ENCODE data around the gene RNF213.

RNF213 gene

DNA sequence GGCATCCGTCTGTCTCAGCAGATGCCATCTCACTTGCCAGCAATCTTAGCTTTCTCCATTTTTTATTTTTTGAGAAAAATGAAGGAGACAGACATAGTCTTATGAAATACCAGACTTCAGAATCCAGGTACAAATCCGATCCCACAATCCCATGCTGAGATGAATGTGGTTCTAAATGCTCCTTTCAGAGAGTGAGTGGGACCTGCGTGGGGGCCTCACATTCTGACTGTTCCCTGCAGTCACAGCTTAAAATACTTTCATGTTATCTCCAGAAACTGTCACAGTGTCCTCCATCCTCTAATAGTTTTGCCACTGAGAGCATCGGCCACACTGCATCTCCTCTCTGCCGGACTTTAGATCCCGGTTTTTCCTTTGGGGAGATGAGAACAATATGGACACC lies 119.4 kb downstream of the RNF213 start:
- Histone ChIP-seq H4K20me1 (ENCODE audit: insufficient read depth, low read length) (peaks cover 4% of the 10 kb centered on the region; the same call in 1 of the 2 replicates), H3K9ac (ENCODE audit: low read length) (no peak overlapping the region), H3K27ac (ENCODE audit: low read length) (no peak overlapping the region), H3K36me3 (replicated peaks; ENCODE audit: low read depth, low read length) (peaks cover 92% of the 10 kb centered on the region), H3K4me1 (ENCODE audit: low read length) (no peaks in the 10 kb centered on the region), H3K79me2 (ENCODE audit: low read length) (no peaks in the 10 kb centered on the region), H2AFZ (ENCODE audit: low read depth, low read length) (no peak overlapping the region), H3K4me2 (ENCODE audit: low read length) (no peak overlapping the region), H3K27me3 (ENCODE audit: low read depth, low read length) (no peaks in the 10 kb centered on the region), H3K9me3 (ENCODE audit: insufficient read depth, low read length) (no peaks in the 10 kb centered on the region), H3K4me3 (ENCODE audit: low read length) (no peak overlapping the region)
- TF ChIP-seq, protein P1, sequence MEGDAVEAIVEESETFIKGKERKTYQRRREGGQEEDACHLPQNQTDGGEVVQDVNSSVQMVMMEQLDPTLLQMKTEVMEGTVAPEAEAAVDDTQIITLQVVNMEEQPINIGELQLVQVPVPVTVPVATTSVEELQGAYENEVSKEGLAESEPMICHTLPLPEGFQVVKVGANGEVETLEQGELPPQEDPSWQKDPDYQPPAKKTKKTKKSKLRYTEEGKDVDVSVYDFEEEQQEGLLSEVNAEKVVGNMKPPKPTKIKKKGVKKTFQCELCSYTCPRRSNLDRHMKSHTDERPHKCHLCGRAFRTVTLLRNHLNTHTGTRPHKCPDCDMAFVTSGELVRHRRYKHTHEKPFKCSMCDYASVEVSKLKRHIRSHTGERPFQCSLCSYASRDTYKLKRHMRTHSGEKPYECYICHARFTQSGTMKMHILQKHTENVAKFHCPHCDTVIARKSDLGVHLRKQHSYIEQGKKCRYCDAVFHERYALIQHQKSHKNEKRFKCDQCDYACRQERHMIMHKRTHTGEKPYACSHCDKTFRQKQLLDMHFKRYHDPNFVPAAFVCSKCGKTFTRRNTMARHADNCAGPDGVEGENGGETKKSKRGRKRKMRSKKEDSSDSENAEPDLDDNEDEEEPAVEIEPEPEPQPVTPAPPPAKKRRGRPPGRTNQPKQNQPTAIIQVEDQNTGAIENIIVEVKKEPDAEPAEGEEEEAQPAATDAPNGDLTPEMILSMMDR (IDR thresholded peaks at IDR 0.05; ENCODE audit: low read depth, low read length) = no peak
- TF ChIP-seq EZH2phosphoT487 (IDR thresholded peaks at IDR 0.05; ENCODE audit: low read depth) = no peak

DNA sequence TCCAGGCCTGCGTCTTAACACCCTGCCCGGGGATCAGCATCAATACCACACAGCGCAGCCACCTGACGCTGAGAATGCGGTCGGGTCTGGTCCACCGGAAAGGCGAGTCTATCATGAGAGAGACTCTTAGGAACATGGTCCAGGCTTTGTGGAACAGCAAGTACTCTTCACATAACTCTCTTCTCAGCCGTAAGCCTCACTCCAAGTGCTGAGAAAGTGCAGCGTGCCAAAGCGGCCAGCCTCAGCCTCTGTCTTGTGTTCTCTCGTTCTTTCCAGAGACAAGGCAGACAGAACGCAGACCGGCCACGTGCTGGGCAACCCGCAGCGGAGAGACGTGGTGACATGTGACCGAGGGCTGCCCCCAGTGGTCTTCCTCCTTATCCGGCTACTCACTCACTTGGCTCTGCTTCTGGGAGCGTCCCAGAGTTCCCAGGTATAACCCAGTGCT lies 119.9 kb downstream of the RNF213 start:
- H3K27ac ChIP-seq (ENCODE audit: low read length) = no peak overlapping the region
- H3K9me3 ChIP-seq (ENCODE audit: insufficient read depth, low read length) = no peaks in the 10 kb centered on the region
- H3K4me3 ChIP-seq (ENCODE audit: low read length) = no peak overlapping the region
- H4K20me1 ChIP-seq (ENCODE audit: insufficient read depth, low read length) = peaks cover 4% of the 10 kb centered on the region; the same call in 1 of the 2 replicates
- no peaks in the 10 kb centered on the region for H3K79me2 ChIP-seq (ENCODE audit: low read length)
- H3K9ac ChIP-seq (ENCODE audit: low read length) = no peak overlapping the region
- H2AFZ ChIP-seq (ENCODE audit: low read depth, low read length) = no peak overlapping the region
- TF ChIP-seq, protein P1 (IDR thresholded peaks at IDR 0.05; ENCODE audit: low read depth, low read length) = no peak
- no peak for TF ChIP-seq EZH2phosphoT487 (IDR thresholded peaks at IDR 0.05; ENCODE audit: low read depth)
- H3K4me2 ChIP-seq (ENCODE audit: low read length) = no peak overlapping the region
- no peaks in the 10 kb centered on the region for H3K4me1 ChIP-seq (ENCODE audit: low read length)
- peaks cover 95% of the 10 kb centered on the region for H3K36me3 ChIP-seq (replicated peaks; ENCODE audit: low read depth, low read length)
- no peaks in the 10 kb centered on the region for H3K27me3 ChIP-seq (ENCODE audit: low read depth, low read length)

DNA sequence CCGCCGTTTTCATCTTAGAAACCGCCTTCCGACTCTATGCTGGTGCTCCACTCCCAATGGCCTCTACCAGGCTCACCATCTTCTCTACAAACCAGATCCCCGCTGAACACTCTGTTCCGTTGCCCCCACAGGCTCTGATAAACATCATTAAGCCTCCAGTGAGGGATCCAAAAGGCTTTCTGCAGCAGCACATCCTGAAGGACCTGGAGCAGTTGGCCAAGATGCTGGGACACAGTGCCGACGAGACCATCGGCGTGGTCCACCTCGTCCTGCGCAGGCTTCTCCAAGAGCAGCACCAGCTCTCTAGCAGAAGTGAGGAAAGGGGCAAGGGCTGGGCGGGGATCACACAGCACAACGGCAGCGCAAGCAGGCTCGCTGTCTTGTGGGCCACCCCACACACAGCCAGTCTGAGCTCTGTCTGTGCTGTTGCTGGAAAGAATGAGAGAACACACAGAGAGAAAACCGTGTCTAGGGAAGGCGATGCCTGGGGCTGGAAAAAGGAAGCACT lies 120.8 kb downstream of the RNF213 start:
- no peak overlapping the region for H3K9ac ChIP-seq (ENCODE audit: low read length)
- H3K27ac ChIP-seq (ENCODE audit: low read length) = no peak overlapping the region
- H3K4me3 ChIP-seq (ENCODE audit: low read length) = no peak overlapping the region
- H3K79me2 ChIP-seq (ENCODE audit: low read length) = no peaks in the 10 kb centered on the region
- no peak overlapping the region for H3K4me2 ChIP-seq (ENCODE audit: low read length)
- TF ChIP-seq, protein P1 (IDR thresholded peaks at IDR 0.05; ENCODE audit: low read depth, low read length) = no peak
- no peak for TF ChIP-seq EZH2phosphoT487 (IDR thresholded peaks at IDR 0.05; ENCODE audit: low read depth)
- H3K9me3 ChIP-seq (ENCODE audit: insufficient read depth, low read length) = no peaks in the 10 kb centered on the region
- H3K27me3 ChIP-seq (ENCODE audit: low read depth, low read length) = no peaks in the 10 kb centered on the region
- no peak overlapping the region for H2AFZ ChIP-seq (ENCODE audit: low read depth, low read length)
- H4K20me1 ChIP-seq (ENCODE audit: insufficient read depth, low read length) = peaks cover 4% of the 10 kb centered on the region; the same call in 1 of the 2 replicates
- H3K36me3 ChIP-seq (replicated peaks; ENCODE audit: low read depth, low read length) = peaks cover 95% of the 10 kb centered on the region
- H3K4me1 ChIP-seq (ENCODE audit: low read length) = no peaks in the 10 kb centered on the region

DNA sequence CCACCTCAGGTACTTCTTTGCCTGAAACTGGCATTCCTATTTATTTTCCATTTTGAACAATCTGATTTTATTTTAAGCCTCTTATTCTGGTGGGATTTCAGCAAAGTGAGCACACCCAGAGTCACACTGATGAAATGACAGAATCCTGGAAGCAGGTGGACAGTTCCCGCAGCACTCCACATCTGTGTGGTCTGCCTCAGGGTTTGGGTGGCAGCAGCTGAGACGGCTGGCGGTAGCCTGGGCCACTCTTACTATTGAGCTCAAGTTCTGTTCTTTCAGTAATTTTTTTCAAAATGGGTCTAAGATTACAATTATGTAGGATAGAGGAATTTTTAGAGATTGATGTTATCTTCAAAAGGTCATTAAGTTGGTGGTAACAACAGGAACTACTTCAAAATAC lies 121.8 kb downstream of the RNF213 start:
- Histone ChIP-seq H3K79me2 (ENCODE audit: low read length) (no peaks in the 10 kb centered on the region), H3K4me1 (ENCODE audit: low read length) (no peaks in the 10 kb centered on the region), H3K27ac (ENCODE audit: low read length) (no peak overlapping the region), H3K9ac (ENCODE audit: low read length) (no peak overlapping the region), H3K27me3 (ENCODE audit: low read depth, low read length) (no peaks in the 10 kb centered on the region), H2AFZ (ENCODE audit: low read depth, low read length) (no peak overlapping the region), H3K4me2 (ENCODE audit: low read length) (no peak overlapping the region), H3K4me3 (ENCODE audit: low read length) (no peak overlapping the region), H3K9me3 (ENCODE audit: insufficient read depth, low read length) (no peaks in the 10 kb centered on the region), H4K20me1 (ENCODE audit: insufficient read depth, low read length) (peaks cover 4% of the 10 kb centered on the region; the same call in 1 of the 2 replicates), H3K36me3 (replicated peaks; ENCODE audit: low read depth, low read length) (peaks cover 94% of the 10 kb centered on the region)
- TF ChIP-seq, protein P1 (IDR thresholded peaks at IDR 0.05; ENCODE audit: low read depth, low read length) = no peak
- no peak for TF ChIP-seq EZH2phosphoT487 (IDR thresholded peaks at IDR 0.05; ENCODE audit: low read depth)

Measured in OCI-LY3 (cell line).